ENCODE data around the gene TBX1.
A peak's percentile ranks its signal among the peaks of the same experiment; 100 is the strongest.
"Not testable (repeated sequence)": the region's sequence is repeated elsewhere in the genome, so short reads cannot be mapped to it uniquely, and the experiment has no call there.

TBX1 gene

GRCh38 chr22:19723232-19723982 lies 37.2 kb upstream of the TBX1 start, which contains the start of gene GP1BB:
TSS of gene GP1BB (plus strand) at chr22:19723539. CDS start at chr22:19723570, 31 bp downstream.
- peak; percentile 15 for DNase-seq (ENCODE audit: low spot score)

GRCh38 chr22:19723983-19724827 lies 36.4 kb upstream of the TBX1 start:
- no peak for DNase-seq (ENCODE audit: low spot score)

GRCh38 chr22:19724927-19725661 lies 35.5 kb upstream of the TBX1 start:
- DNase-seq (ENCODE audit: low spot score), result no peak

- not testable (repeated sequence) for DNase-seq (ENCODE audit: low spot score)
Measured at GRCh38 chr22:19726064-19726788, 34.4 kb upstream of the TBX1 start.

- no peak for DNase-seq (ENCODE audit: low spot score)
Measured at GRCh38 chr22:19727310-19728150, 33.0 kb upstream of the TBX1 start.

- DNase-seq (ENCODE audit: low spot score), result no peak
Measured at GRCh38 chr22:19728271-19728670, 32.3 kb upstream of the TBX1 start.

- DNase-seq (ENCODE audit: low spot score), result no peak
Measured at GRCh38 chr22:19728836-19729235, 31.7 kb upstream of the TBX1 start.

GRCh38 chr22:19729507-19729906 lies 31.1 kb upstream of the TBX1 start:
- no peak for DNase-seq (ENCODE audit: low spot score)

- no peak for DNase-seq (ENCODE audit: low spot score)
Measured at GRCh38 chr22:19730198-19730597, 30.4 kb upstream of the TBX1 start.

GRCh38 chr22:19730655-19731360 lies 29.8 kb upstream of the TBX1 start:
- peak; percentile 81 for DNase-seq (ENCODE audit: low spot score)

- no peak for DNase-seq (ENCODE audit: low spot score)
Measured at GRCh38 chr22:19731361-19732135, 29.0 kb upstream of the TBX1 start.

- no peak for DNase-seq (ENCODE audit: low spot score)
Measured at GRCh38 chr22:19732403-19733113, 28.0 kb upstream of the TBX1 start.

GRCh38 chr22:19733755-19734154 lies 26.8 kb upstream of the TBX1 start:
- DNase-seq (ENCODE audit: low spot score), result no peak

GRCh38 chr22:19734163-19734562 lies 26.4 kb upstream of the TBX1 start:
- DNase-seq (ENCODE audit: low spot score), result no peak

GRCh38 chr22:19734837-19735382 lies 25.7 kb upstream of the TBX1 start:
- no peak for DNase-seq (ENCODE audit: low spot score)

- no peak for DNase-seq (ENCODE audit: low spot score)
Measured at GRCh38 chr22:19735665-19736510, 24.7 kb upstream of the TBX1 start.

- DNase-seq (ENCODE audit: low spot score), result no peak
Measured at GRCh38 chr22:19737846-19738663, 22.5 kb upstream of the TBX1 start.
